SK-N-MC (cell line): Measurements from ENCODE around the gene TRMU.

Source experiments
- EZH2 ChIP-seq: fragments of 200-600 bp; sonication (generic); IDR thresholded peaks from one replicate; pipeline ENCODE4 v1.6.1; 2017; ENCODE audit warnings: antibody characterized with exemption
- POLR2AphosphoS5 ChIP-seq: IDR thresholded peaks from 2 replicates; pipeline ENCODE4 v1.6.1; 2012; ENCODE audit warnings: mild to moderate bottlenecking, low read depth, low read length, borderline replicate concordance

GRCh38 chr22:46376111-46376510 lies 40.6 kb downstream of the TRMU start:
- no peak for TF ChIP-seq POLR2AphosphoS5
- TF ChIP-seq EZH2 = no peak
